Activated naive CD4-positive, alpha-beta T cell treated with anti-CD3 and anti-CD28 coated beads, Interleukin-2, amount 10 ng/mL, durations not matched to agents 7 days and 5 days (primary cell): Measurements from ENCODE around the gene CYP1B1.
"Not testable (repeated sequence)": the region's sequence is repeated elsewhere in the genome, so short reads cannot be mapped to it uniquely, and the experiment has no call there.

Source experiments
- CTCF ChIA-PET: fragments of 350-600 bp; sonication (Branson Sonifier 250); formaldehyde crosslinking; loops from one replicate; lab custom pipeline; 2021; ENCODE audit warnings: antibody characterized with exemption; lab: Charles Lee
- DNase-seq: peaks from one replicate; pipeline ENCODE4 v3.0.0-alpha.2; 2020
- H3K27ac Mint-ChIP-seq: one replicate; pipeline ENCODE4 v1.8.0; 2021; ENCODE audit warnings: mild to moderate bottlenecking, moderate library complexity, mixed read lengths
- H3K27me3 Mint-ChIP-seq: one replicate; pipeline ENCODE4 v1.8.0; 2021; ENCODE audit warnings: mild to moderate bottlenecking, mixed read lengths
- H3K36me3 Mint-ChIP-seq: one replicate; pipeline ENCODE4 v1.8.0; 2021; ENCODE audit warnings: mixed read lengths
- H3K4me1 Mint-ChIP-seq: one replicate; pipeline ENCODE4 v1.8.0; 2021; ENCODE audit warnings: mixed read lengths
- H3K4me3 Mint-ChIP-seq: one replicate; pipeline ENCODE4 v1.8.0; 2021; ENCODE audit warnings: mild to moderate bottlenecking, moderate library complexity, mixed read lengths
- H3K9me3 Mint-ChIP-seq: one replicate; pipeline ENCODE4 v1.8.0; 2021; ENCODE audit warnings: mixed read lengths

CYP1B1 gene

DNA sequence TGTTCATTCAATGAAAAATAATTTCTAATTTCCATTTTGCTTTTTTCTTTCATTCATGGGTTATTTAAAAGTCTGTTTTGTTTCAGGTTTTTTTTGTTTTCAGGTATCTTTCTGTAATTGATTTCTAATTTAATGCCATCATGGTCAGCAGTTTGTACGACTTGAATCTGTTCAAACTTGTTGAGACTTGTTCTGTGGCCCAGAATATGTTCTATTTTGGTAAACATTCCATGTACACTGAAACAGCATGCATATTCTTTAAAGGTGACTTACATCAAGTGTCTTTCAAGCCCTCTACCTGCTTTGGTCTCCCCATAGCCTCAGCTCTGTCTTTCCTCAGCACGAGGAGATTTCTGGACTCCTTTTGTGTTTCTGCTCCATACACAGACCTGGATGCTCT, 49.1 kb downstream of the CYP1B1 start:
- H3K27ac Mint-ChIP-seq = no peak overlapping the region
- no peak overlapping the region for H3K4me3 Mint-ChIP-seq
- DNase-seq = no peak
- CTCF ChIA-PET = no interaction called here
- peaks cover 22% of the 10 kb centered on the region for H3K27me3 Mint-ChIP-seq
- no peaks in the 10 kb centered on the region for H3K4me1 Mint-ChIP-seq
- no peaks in the 10 kb centered on the region for H3K9me3 Mint-ChIP-seq
- H3K36me3 Mint-ChIP-seq = no peaks in the 10 kb centered on the region

DNA sequence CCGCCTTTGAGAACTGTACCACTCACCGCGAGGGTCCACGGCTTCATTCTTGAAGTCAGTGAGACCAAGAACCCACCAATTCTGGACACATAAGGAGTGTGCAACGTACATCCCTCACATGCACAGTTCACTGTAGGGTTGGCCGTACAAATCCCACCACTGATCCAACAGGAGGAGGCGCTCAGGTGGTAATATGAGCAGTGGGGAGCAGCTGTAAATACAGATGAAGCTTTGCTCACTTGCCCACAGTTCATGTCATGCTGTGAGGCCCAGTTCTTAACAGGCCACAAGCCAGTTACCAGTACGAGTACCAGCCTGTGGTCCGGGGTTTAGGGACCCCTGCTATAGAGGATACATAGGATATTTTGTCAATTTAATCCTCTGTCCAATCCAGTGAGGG, 54.4 kb downstream of the CYP1B1 start:
- CTCF ChIA-PET = no interaction called here
- H3K27me3 Mint-ChIP-seq = peaks cover 4% of the 10 kb centered on the region

DNA sequence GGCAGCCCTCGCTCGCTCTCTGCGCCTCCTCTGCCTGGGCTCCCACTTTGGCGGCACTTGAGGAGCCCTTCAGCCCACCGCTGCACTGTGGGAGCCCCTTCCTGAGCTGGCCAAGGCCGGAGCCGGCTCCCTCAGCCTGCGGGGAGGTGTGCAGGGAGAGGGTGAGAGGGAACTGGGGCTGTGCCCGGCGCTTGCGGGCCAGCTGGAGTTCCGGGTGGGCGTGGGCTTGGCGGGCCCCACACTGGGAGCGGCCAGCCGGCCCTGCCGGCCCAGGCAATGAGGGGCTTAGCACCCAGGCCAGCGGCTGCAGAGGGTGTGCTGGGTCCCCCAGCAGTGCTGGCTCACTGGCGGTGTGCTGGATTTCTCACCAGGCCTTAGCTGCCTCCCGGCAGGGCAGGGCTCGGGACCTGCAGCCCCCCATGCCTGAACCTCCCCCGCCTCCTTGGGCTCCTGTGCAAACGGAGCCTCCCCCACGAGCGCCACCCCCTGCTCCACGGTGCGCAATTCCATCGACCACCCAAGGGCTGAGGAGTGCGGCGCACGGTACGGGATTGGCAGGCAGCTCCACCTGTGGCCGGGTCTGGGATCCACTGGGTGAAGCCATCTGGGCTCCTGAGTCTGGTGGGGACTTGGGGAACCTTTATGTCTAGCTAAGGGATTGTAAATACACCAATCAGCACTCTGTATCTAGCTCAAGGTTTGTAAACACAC, 55.4 kb downstream of the CYP1B1 start:
- DNase-seq, H3K27me3 Mint-ChIP-seq, H3K4me3 Mint-ChIP-seq, H3K4me1 Mint-ChIP-seq, H3K36me3 Mint-ChIP-seq, CTCF ChIA-PET, H3K27ac Mint-ChIP-seq, H3K9me3 Mint-ChIP-seq: not testable (repeated sequence)

More for the DNA sequence above, 54.4 kb downstream of the CYP1B1 start:
- no peaks in the 10 kb centered on the region for H3K9me3 Mint-ChIP-seq
- no peak overlapping the region for H3K4me3 Mint-ChIP-seq
- H3K4me1 Mint-ChIP-seq = no peaks in the 10 kb centered on the region
- H3K36me3 Mint-ChIP-seq = no peaks in the 10 kb centered on the region
- H3K27ac Mint-ChIP-seq = no peak overlapping the region
- no peak for DNase-seq

DNA sequence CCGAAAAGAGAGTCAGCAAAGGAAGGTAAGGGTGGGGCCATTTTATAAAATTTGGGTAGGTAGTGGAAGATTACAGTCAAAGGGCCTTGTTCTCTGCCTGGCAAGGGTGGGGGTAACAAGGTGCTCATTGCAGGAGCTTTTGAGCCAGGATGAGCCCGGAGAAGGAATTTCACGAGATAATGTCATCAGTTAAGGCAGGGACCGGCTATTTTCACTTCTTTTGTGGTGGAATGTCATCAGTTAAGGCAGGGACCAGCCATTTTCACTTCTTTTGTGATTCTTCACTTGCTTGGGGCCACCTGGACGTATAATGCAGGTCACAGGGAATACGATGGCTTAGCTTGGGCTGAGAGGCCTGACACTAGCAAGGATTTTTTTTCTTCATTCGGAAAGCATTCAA, 58.1 kb downstream of the CYP1B1 start:
- Mint-ChIP-seq H3K27me3 (no peaks in the 10 kb centered on the region), H3K9me3 (no peaks in the 10 kb centered on the region), H3K4me1 (no peaks in the 10 kb centered on the region), H3K36me3 (no peaks in the 10 kb centered on the region), H3K27ac (no peak overlapping the region), H3K4me3 (no peak overlapping the region)
- DNase-seq = no peak
- CTCF ChIA-PET = no interaction called here
